ENCODE measurements around the gene SH3RF3. TPM values are rescaled to one million over a fixed set of nuclear protein-coding genes. Genes with fewer than 3 reads are reported as not detected.

Gene SH3RF3
- total RNA-seq, 1 experiment from 2014 or later = 4.9 TPM

- in situ Hi-C loops (cut with HindIII; ENCODE audit: low pct_unique_long_range_greater_than_20kb, low sequenced_read_pairs) = no loop called here
- H3K36me3 ChIP-seq (ENCODE audit: control insufficient read depth, insufficient read depth, low read length) = no peaks in the 10 kb centered on the region
- H3K4me1 ChIP-seq (ENCODE audit: control insufficient read depth, insufficient read depth, low read length) = no peaks in the 10 kb centered on the region; the same call in none of the 2 replicates
- ChIA-PET POLR2A (no interaction called here), CTCF (no interaction called here)
- no peak for DNase-seq (ENCODE audit: low read depth, low spot score)
- no peak overlapping the region for H3K4me3 ChIP-seq (ENCODE audit: low read depth in 2 of 2, low read length in 2 of 2)
- no peak overlapping the region for H3K27ac ChIP-seq (ENCODE audit: low read length)
- H3K9me3 ChIP-seq (ENCODE audit: control insufficient read depth, insufficient read depth, low read depth, low read length) = no peaks in the 10 kb centered on the region
- intact Hi-C loops (cut with micrococcal nuclease; ENCODE audit: unreplicated experiment) = no loop called here
- no peak for ATAC-seq
- no peaks in the 10 kb centered on the region; the same call in 1 of the 2 replicates for H3K27me3 ChIP-seq (ENCODE audit: control insufficient read depth, insufficient read depth, low read length)
- no TSS peak for BruUV-seq (replicated peaks)
- TF ChIP-seq POLR2AphosphoS5 (IDR thresholded peaks at IDR 0.05; ENCODE audit: low read depth, low read length) (no peak), TCF7L2 (IDR thresholded peaks at IDR 0.05; ENCODE audit: low read depth, low read length) (no peak), SIN3A (IDR thresholded peaks at IDR 0.05; ENCODE audit: borderline replicate concordance, insufficient read depth, low read depth, low read length) (no peak), CTCF (IDR thresholded peaks at IDR 0.05) (no peak)
- TF ChIP-seq, protein P1, sequence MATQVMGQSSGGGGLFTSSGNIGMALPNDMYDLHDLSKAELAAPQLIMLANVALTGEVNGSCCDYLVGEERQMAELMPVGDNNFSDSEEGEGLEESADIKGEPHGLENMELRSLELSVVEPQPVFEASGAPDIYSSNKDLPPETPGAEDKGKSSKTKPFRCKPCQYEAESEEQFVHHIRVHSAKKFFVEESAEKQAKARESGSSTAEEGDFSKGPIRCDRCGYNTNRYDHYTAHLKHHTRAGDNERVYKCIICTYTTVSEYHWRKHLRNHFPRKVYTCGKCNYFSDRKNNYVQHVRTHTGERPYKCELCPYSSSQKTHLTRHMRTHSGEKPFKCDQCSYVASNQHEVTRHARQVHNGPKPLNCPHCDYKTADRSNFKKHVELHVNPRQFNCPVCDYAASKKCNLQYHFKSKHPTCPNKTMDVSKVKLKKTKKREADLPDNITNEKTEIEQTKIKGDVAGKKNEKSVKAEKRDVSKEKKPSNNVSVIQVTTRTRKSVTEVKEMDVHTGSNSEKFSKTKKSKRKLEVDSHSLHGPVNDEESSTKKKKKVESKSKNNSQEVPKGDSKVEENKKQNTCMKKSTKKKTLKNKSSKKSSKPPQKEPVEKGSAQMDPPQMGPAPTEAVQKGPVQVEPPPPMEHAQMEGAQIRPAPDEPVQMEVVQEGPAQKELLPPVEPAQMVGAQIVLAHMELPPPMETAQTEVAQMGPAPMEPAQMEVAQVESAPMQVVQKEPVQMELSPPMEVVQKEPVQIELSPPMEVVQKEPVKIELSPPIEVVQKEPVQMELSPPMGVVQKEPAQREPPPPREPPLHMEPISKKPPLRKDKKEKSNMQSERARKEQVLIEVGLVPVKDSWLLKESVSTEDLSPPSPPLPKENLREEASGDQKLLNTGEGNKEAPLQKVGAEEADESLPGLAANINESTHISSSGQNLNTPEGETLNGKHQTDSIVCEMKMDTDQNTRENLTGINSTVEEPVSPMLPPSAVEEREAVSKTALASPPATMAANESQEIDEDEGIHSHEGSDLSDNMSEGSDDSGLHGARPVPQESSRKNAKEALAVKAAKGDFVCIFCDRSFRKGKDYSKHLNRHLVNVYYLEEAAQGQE (IDR thresholded peaks at IDR 0.05; ENCODE audit: insufficient read depth in 1 of 2, low read depth in 2 of 2, low read length in 1 of 2) = no peak
Observed at GRCh38 chr2:109289504-109290222, 160.7 kb downstream of the SH3RF3 start.

- in situ Hi-C loops (cut with HindIII; ENCODE audit: low pct_unique_long_range_greater_than_20kb, low sequenced_read_pairs) = no loop called here
- BruUV-seq (replicated peaks) = no TSS peak
- no peaks in the 10 kb centered on the region; the same call in 1 of the 2 replicates for H3K27me3 ChIP-seq (ENCODE audit: control insufficient read depth, insufficient read depth, low read length)
- no peak for DNase-seq (ENCODE audit: low read depth, low spot score)
- no peak for TF ChIP-seq POLR2AphosphoS5 (IDR thresholded peaks at IDR 0.05; ENCODE audit: low read depth, low read length)
- TF ChIP-seq, protein P1 (IDR thresholded peaks at IDR 0.05; ENCODE audit: insufficient read depth in 1 of 2, low read depth in 2 of 2, low read length in 1 of 2) = no peak
- no peak for TF ChIP-seq SIN3A (IDR thresholded peaks at IDR 0.05; ENCODE audit: borderline replicate concordance, insufficient read depth, low read depth, low read length)
- TF ChIP-seq CTCF (IDR thresholded peaks at IDR 0.05) = no peak
- no peak for TF ChIP-seq TCF7L2 (IDR thresholded peaks at IDR 0.05; ENCODE audit: low read depth, low read length)
- CTCF ChIA-PET = no interaction called here
- intact Hi-C loops (cut with micrococcal nuclease; ENCODE audit: unreplicated experiment) = no loop called here
- no peaks in the 10 kb centered on the region; the same call in 1 of the 2 replicates for H3K4me1 ChIP-seq (ENCODE audit: control insufficient read depth, insufficient read depth, low read length)
- H3K4me3 ChIP-seq (ENCODE audit: low read depth in 2 of 2, low read length in 2 of 2) = no peak overlapping the region
- no peaks in the 10 kb centered on the region for H3K36me3 ChIP-seq (ENCODE audit: control insufficient read depth, insufficient read depth, low read length)
- POLR2A ChIA-PET = no interaction called here
- H3K27ac ChIP-seq (ENCODE audit: low read length) = no peak overlapping the region
- ATAC-seq = 0 out of 2 replicates have a peak, but pooled peaks have one; percentile 36
- H3K9me3 ChIP-seq (ENCODE audit: control insufficient read depth, insufficient read depth, low read depth, low read length) = no peaks in the 10 kb centered on the region
Observed at GRCh38 chr2:109290887-109291643, 162.1 kb downstream of the SH3RF3 start.

Measured in Panc1 (cell line).